ENCODE data around the gene PWWP2A. TPM values are rescaled to one million over a fixed set of nuclear protein-coding genes. Genes with fewer than 3 reads are reported as not detected.

Gene PWWP2A
- total and polyA plus RNA-seq, 2 donors (not counting 1 experiment from before 2014, with no cell fraction given), result 19.6 to 48.8 TPM

GRCh38 chr5:160152287-160152686 is 33.0 kb upstream of the PWWP2A start:
- Histone ChIP-seq H3K36me3 (replicated peaks in 1 of 2; ENCODE audit: control extremely low read depth in 1 of 2, control insufficient read depth in 1 of 2, extremely low read depth in 1 of 2, insufficient read depth in 2 of 2, low read length in 1 of 2) (no peaks in the 10 kb centered on the region), H3K9ac (ENCODE audit: low read length) (no peak overlapping the region), H3K4me1 (ENCODE audit: control insufficient read depth in 2 of 2, insufficient read depth in 2 of 2, low read length in 2 of 2) (no peaks in the 10 kb centered on the region), H4K20me1 (ENCODE audit: control insufficient read depth, insufficient read depth, low read length, poor library complexity, severe bottlenecking) (no peaks in the 10 kb centered on the region), H3K9me3 (ENCODE audit: control extremely low read depth in 1 of 3, control insufficient read depth in 2 of 3, insufficient read depth in 1 of 3, low read length in 2 of 3) (no peaks in the 10 kb centered on the region), H3K27ac (ENCODE audit: low read length in 2 of 2) (no peak overlapping the region), H3K4me3 (ENCODE audit: control extremely low read depth in 1 of 5, extremely low read depth in 1 of 5, insufficient read depth in 1 of 5, low read depth in 2 of 5, low read length in 4 of 5) (no peak overlapping the region), H3K4me2 (replicated peaks; ENCODE audit: low read depth, low read length, poor library complexity, severe bottlenecking) (no peak overlapping the region), H2AFZ (ENCODE audit: insufficient read depth, low read depth, low read length, poor library complexity, severe bottlenecking) (no peak overlapping the region), H3K79me2 (ENCODE audit: control insufficient read depth, insufficient read depth, low read length) (no peaks in the 10 kb centered on the region), H3K27me3 (replicated peaks in 1 of 4; ENCODE audit: control extremely low read depth in 1 of 4, control insufficient read depth in 3 of 4, insufficient read depth in 4 of 4, low read length in 3 of 4) (no peaks in the 10 kb centered on the region)
- ChIA-PET POLR2A (no interaction called here), CTCF (interaction anchor here (0.7 kb wide), 1 partner anchor 705 kb away, joined by 3 read pairs; no protein-coding TSS in a partner anchor)
- no peak overlapping the region for H3K27ac Mint-ChIP-seq
- no peak overlapping the region for H3K4me3 Mint-ChIP-seq
- peaks cover 9% of the 10 kb centered on the region for H3K27me3 Mint-ChIP-seq
- TF ChIP-seq CTCF (IDR thresholded peaks at IDR 0.05) (no peak), EZH2 (IDR thresholded peaks at IDR 0.05; ENCODE audit: borderline replicate concordance, insufficient read depth, low read depth, low read length, poor library complexity, severe bottlenecking) (no peak)
- H3K9me3 Mint-ChIP-seq (ENCODE audit: insufficient read depth), result no peaks in the 10 kb centered on the region
- 80% methylated on average over 1 of the region's 1 CpG for WGBS (ENCODE audit: insufficient coverage)
- no peak for ATAC-seq (ENCODE audit: low read depth)
- H3K4me1 Mint-ChIP-seq, result no peaks in the 10 kb centered on the region
- DNase-seq, result no peak
- intact Hi-C loops (cut with micrococcal nuclease), result no loop called here

GRCh38 chr5:160151017-160151416 is 31.8 kb upstream of the PWWP2A start:
- Mint-ChIP-seq H3K9me3 (ENCODE audit: insufficient read depth) (no peaks in the 10 kb centered on the region), H3K4me3 (no peak overlapping the region), H3K27ac (no peak overlapping the region), H3K4me1 (peaks cover 2% of the 10 kb centered on the region), H3K27me3 (peaks cover 11% of the 10 kb centered on the region)
- Histone ChIP-seq H3K4me3 (ENCODE audit: control extremely low read depth in 1 of 5, extremely low read depth in 1 of 5, insufficient read depth in 1 of 5, low read depth in 2 of 5, low read length in 4 of 5) (no peak overlapping the region), H2AFZ (ENCODE audit: insufficient read depth, low read depth, low read length, poor library complexity, severe bottlenecking) (no peak overlapping the region), H3K27me3 (replicated peaks in 1 of 4; ENCODE audit: control extremely low read depth in 1 of 4, control insufficient read depth in 3 of 4, insufficient read depth in 4 of 4, low read length in 3 of 4) (peaks cover 0 to under 1% (median 0%) of the 10 kb centered on the region in 4 experiments), H4K20me1 (ENCODE audit: control insufficient read depth, insufficient read depth, low read length, poor library complexity, severe bottlenecking) (no peaks in the 10 kb centered on the region), H3K4me1 (ENCODE audit: control insufficient read depth in 2 of 2, insufficient read depth in 2 of 2, low read length in 2 of 2) (no peaks in the 10 kb centered on the region), H3K4me2 (replicated peaks; ENCODE audit: low read depth, low read length, poor library complexity, severe bottlenecking) (no peak overlapping the region), H3K27ac (ENCODE audit: low read length in 2 of 2) (no peak overlapping the region), H3K36me3 (replicated peaks in 1 of 2; ENCODE audit: control extremely low read depth in 1 of 2, control insufficient read depth in 1 of 2, extremely low read depth in 1 of 2, insufficient read depth in 2 of 2, low read length in 1 of 2) (no peaks in the 10 kb centered on the region), H3K9ac (ENCODE audit: low read length) (no peak overlapping the region), H3K79me2 (ENCODE audit: control insufficient read depth, insufficient read depth, low read length) (no peaks in the 10 kb centered on the region), H3K9me3 (ENCODE audit: control extremely low read depth in 1 of 3, control insufficient read depth in 2 of 3, insufficient read depth in 1 of 3, low read length in 2 of 3) (no peaks in the 10 kb centered on the region)
- ATAC-seq (ENCODE audit: low read depth), result no peak
- WGBS (ENCODE audit: insufficient coverage), result no CpG with 5 or more reads among the region's 3 CpGs
- ChIA-PET POLR2A (no interaction called here), CTCF (no interaction called here)
- no peak for TF ChIP-seq EZH2 (IDR thresholded peaks at IDR 0.05; ENCODE audit: borderline replicate concordance, insufficient read depth, low read depth, low read length, poor library complexity, severe bottlenecking)
- TF ChIP-seq CTCF (IDR thresholded peaks at IDR 0.05), result no peak
- intact Hi-C loops (cut with micrococcal nuclease), result no loop called here
- DNase-seq, result no peak

Data from B cell (primary cell).